H1 (cell line): Measurements from ENCODE around the gene HOMER2. TPM values are rescaled to one million over a fixed set of nuclear protein-coding genes. Genes with fewer than 3 reads are reported as not detected.

Experiments used
- BACH1 ChIP-seq: IDR thresholded peaks from 2 replicates; pipeline ENCODE4 v1.6.1; 2012; ENCODE audit warnings: low read length, improper control_type of control experiment
- CHD2 ChIP-seq: IDR thresholded peaks from 2 replicates; pipeline ENCODE4 v1.6.1; 2012; ENCODE audit warnings: low read length, improper control_type of control experiment
- E2F6 ChIP-seq: IDR thresholded peaks from 2 replicates; pipeline ENCODE4 v1.6.1; 2012; ENCODE audit warnings: inconsistent platforms
- HDAC2 ChIP-seq, 2 experiments: fragments of 300-600 bp in 1 of 2; sonication (generic) in 1 of 2; IDR thresholded peaks; 2 replicates each; pipeline ENCODE4 v1.6.1; 2011 to 2012; ENCODE audit warnings: low read depth in 2 of 2, low read length in 2 of 2, mild to moderate bottlenecking in 2 of 2, moderate library complexity in 2 of 2, borderline replicate concordance in 1 of 2, inconsistent platforms in 1 of 2
- JUND ChIP-seq: IDR thresholded peaks from 2 replicates; pipeline ENCODE4 v1.6.1; 2011; ENCODE audit warnings: mild to moderate bottlenecking, improper control_type of control experiment, low read length
- KDM4A ChIP-seq: IDR thresholded peaks from one replicate; pipeline ENCODE4 v1.7.1; 2012; ENCODE audit warnings: low read depth, mild to moderate bottlenecking, moderate library complexity, low read length, inconsistent platforms; ENCODE audit not compliant: severe bottlenecking
- SIN3A ChIP-seq, 2 experiments: IDR thresholded peaks in 1 of 2; conservative IDR thresholded peaks in 1 of 2; 2 replicates each; pipeline ENCODE4 v1.6.1; 2011 to 2012; ENCODE audit warnings: low read length in 2 of 2, improper control_type of control experiment in 1 of 2, low read depth in 1 of 2, mild to moderate bottlenecking in 1 of 2
- SP2 ChIP-seq: IDR thresholded peaks from 2 replicates; pipeline ENCODE4 v1.6.1; 2012; ENCODE audit warnings: mild to moderate bottlenecking, low read length, inconsistent platforms
- SUZ12 ChIP-seq: fragments of 200-600 bp; sonication (generic); IDR thresholded peaks from 2 replicates; pipeline ENCODE4 v1.6.1; 2012; ENCODE audit warnings: mild to moderate bottlenecking, inconsistent platforms, low read length, moderate library complexity, mixed read lengths
- polyA plus RNA-seq, 7 experiments: library from polyadenylated mRNA; depleted of rRNA in 3 of 7; stranded (reverse) in 5 of 7; unstranded in 2 of 7; fragments of >200 nt in 5 of 7; fragments of 200-250 nt in 2 of 7; gene quantifications; 1 replicate in 5 of 7; 2 replicates in 1 of 7; 4 replicates in 1 of 7; pipeline versions ENCODE4 v1.2.1 to v1.2.3, GENCODE V29; 2011 to 2013; ENCODE audit warnings: missing spikeins in 2 of 7, mixed read lengths in 2 of 7
- total RNA-seq: library from RNA; stranded (reverse); fragmentation: NEBNext Ultra II Directional; extraction: Animal tissue kit (Norgen Biotek cat#: 25700); gene quantifications from 2 replicates; pipeline ENCODE4 v1.2.1, GENCODE V29; 2021

Gene HOMER2
- total and polyA plus RNA-seq, 2 of the 8 experiments (the other 6 are each of a cell fraction or from before 2014, with no cell fraction given) = 12.5 to 27.6 TPM

DNA sequence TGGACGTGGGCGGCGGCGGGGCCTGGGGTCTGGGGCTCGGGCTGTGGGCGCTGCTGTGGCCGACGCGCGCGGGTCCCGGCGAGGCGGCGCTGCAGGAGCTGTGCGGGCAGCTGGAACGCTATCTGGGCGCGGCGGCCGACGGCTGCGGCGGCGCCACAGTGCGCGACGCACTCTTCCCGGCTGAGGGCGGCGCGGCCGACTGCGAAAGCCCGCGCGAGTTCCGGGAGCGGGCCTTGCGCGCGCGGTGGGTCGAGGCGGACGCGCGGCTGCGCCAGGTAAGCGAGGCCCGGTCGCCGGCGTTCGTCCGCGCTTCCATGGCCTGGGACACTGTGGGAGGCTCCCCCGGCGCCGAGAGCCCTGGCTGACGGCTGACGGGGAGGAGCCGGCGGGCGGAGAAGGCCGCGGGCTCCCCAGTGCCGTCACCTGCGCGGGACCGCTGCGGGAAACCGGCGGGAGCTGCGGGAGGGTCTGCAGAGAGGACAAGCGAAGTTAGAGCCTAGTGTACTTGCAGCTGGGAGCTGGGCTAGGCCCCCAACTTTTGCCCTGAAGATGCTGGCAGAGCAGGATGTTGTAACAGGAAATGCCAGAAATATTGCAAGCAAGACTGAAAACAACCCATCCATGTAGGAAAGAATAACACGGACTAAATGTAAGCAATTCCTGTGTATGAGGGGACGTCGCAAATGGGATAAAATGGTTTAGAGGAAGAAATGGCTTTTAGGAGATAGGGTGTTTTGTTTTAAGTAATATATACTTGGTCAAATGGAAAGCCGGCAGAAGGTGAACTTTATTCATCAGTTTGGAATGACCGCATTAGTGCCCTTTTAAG, 142.2 kb downstream of the HOMER2 start (continued):
- TF ChIP-seq E2F6 (no peak), SUZ12 (peak; percentile 34; the same call in 1 of the 2 replicates), KDM4A (peak; percentile 52), SP2 (no peak), SIN3A (conservative IDR thresholded peaks at IDR 0.05 in 1 of 2, IDR thresholded peaks at IDR 0.05 in 1 of 2; ENCODE audit: low read depth in 1 of 2, low read length in 2 of 2) (peak in 1 of 2 experiments; percentile 8; a peak in 1 of 4 replicates), CHD2 (no peak), JUND (no peak), HDAC2 (IDR thresholded peaks at IDR 0.05; ENCODE audit: borderline replicate concordance in 1 of 2, low read depth in 2 of 2, low read length in 2 of 2) (no peak), BACH1 (0 out of 2 replicates have a peak, but pooled peaks have one; percentile 22)
- TF ChIP-seq, all 59 proteins: peak for 6
